LNCAP (cell line): ENCODE results near the gene DCBLD2.

ENCODE experiments used
- TF ChIP-seq, protein P1 (sequence below): fragments of 450-650 bp; IDR thresholded peaks from 2 replicates; pipeline ENCODE4 v1.5.1; 2017; ENCODE audit warnings: mild to moderate bottlenecking

DCBLD2 gene

DNA sequence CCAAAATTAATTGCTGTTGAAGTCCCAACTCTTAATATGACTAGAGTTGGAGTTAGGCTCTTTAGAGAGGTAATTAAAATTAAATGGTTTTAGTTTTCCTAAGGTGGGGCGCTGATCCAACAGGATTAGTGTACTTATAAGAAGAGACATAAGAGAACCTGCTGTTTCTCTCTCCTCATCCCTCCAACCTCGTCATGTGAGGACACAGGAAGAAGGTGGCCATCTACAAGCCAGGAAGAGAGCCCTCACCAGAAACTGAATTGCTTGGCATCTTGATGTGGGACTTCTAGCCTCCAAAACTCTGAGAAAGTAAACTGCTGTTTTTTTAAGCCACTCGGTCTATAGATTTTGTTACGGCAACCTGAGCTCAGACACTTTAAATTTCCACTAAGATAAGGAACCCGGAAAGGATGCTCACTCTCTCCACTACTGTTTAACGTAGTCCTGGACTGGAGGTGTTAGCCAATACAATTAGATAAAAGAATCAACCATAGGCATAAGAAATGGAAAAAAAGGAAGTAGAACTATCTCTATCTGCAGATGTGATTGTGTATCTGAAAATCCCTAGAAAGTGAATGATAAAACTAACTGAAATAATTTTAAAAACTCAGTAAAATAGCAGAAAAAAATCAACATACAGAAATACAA lies 26.8 kb downstream of the DCBLD2 start:
- TF ChIP-seq, protein P1, sequence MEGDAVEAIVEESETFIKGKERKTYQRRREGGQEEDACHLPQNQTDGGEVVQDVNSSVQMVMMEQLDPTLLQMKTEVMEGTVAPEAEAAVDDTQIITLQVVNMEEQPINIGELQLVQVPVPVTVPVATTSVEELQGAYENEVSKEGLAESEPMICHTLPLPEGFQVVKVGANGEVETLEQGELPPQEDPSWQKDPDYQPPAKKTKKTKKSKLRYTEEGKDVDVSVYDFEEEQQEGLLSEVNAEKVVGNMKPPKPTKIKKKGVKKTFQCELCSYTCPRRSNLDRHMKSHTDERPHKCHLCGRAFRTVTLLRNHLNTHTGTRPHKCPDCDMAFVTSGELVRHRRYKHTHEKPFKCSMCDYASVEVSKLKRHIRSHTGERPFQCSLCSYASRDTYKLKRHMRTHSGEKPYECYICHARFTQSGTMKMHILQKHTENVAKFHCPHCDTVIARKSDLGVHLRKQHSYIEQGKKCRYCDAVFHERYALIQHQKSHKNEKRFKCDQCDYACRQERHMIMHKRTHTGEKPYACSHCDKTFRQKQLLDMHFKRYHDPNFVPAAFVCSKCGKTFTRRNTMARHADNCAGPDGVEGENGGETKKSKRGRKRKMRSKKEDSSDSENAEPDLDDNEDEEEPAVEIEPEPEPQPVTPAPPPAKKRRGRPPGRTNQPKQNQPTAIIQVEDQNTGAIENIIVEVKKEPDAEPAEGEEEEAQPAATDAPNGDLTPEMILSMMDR, result no peak

DNA sequence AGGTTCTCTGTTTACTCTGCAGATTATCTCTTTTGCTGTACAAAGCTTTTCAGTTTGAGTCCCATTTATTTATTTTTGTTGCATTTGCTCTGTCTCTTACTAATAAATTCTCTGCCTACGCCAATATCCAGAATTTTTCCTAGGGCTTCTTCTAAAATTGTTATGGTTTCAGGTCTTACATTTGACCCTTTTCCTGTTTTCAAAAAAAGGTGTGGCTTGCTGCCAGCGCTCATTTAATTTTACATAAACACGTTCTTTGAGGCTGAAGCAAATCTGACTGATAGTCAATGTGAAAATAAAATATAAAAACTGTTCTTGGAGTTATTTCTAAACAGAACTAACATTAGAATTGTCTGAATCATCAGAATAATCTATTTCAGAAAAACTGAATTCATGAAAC lies 32.1 kb downstream of the DCBLD2 start:
- TF ChIP-seq, protein P1, result no peak

DNA sequence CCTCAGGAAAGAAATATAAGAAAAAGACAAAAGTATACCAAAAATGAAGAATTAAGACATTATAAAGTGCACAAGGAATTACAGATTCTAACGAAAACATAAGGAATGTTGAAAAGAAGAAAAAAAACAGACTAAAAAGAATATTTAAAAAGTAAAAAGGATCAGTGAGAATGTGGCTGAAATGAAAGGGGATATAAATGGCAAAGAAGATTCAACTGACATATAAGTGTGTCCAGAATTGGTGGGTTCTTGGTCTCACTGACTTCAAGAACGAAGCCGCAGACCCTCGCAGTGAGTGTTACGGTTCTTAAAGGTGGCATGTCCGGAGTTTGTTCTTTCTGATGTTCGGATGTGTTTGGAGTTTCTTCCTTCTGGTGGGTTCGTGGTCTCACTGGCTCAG lies 44.8 kb downstream of the DCBLD2 start:
- TF ChIP-seq, protein P1, result no peak

DNA sequence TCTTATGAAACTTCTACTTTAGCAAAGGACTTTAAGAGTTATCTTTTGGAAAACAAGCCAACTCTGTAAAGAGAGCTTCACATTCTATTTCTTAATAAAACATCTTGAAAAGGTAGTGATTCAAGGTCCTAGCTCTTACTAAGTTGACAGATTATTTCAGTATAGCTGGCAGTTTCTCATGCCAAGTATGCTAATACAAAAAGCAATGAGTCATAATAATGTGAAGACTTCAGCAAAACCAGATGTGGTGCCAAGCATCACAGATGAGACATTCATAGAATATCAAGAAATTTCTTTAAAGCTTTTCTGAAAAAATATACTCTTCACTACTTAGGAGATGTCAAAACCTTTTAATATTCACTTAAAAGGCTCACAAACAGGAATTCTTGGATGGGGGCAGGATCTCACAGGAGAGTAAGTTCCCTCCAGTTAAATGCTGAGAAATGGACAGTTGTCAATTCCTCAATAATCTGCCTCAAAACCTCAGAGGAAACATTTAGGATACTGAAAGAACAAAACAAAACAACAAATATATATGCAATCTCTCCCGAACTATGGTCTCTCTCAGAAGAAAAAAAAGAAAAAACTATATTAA lies 45.6 kb downstream of the DCBLD2 start:
- TF ChIP-seq, protein P1, result no peak

DNA sequence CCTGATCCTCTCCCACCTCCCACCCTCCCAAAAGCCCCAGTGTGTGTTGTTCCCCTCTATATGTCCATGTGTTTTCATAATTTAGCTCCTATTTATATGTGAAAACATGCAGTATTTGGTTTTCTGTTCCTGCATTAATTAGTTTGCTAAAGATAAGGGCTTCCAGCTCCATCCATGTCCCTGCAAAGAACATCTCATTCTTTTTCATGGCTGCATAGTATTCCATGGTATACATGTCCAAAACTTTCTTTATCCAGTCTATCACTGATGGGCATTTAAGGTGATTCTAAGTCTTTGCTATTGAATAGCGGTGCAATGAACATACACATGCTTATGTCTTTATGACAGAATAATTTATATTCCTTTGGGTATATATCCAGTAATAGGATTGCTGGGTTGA lies 53.4 kb downstream of the DCBLD2 start:
- TF ChIP-seq, protein P1, result no peak

DNA sequence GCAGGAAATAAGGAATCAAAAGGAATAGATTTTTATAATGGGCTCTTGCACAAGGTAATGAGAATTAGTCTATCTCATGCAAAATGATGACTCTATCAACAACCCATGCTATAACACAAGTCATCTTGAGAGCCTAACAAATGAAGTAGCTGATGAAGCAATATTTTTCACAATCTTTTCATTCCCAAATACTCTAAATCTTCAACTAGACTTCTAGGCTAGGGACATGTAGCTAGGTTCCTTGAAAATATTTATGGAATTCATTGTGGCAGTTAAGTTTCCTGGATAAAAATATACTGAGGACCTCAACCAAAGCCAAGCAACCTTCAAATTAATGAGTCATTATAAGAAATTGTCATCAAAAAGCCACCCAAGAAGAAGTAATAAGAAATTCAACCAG lies 55.4 kb downstream of the DCBLD2 start:
- TF ChIP-seq, protein P1, result no peak

DNA sequence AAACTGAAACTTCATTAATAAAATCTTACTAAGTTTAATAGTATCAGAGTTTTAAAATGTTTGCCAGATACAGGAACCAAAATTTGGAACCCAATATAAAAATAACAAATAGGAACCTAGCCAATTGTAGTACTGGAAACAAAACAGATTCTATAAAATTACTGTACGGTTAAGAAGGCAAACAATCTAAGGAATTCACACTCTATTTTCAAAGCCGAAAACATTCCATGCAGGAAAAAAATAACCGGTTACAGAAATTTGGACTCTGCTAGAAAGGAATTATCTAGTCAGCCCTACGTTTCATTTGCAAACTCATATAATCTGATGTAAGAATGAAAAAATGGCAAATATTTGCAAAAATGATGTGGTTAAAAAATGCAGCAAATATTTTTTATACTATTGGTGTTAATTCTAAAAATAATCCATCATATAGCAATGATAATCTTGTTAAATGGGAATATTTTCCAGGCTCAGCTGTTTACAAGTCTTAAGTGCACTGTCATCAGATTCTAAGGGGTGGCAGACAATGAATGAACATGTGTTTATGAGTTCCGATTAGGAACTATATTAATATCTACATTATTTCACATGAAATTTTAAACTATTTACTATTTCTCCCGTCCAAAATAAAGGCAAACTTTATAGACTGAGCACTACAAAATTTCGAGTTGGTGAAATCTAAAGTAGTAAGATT lies 58.1 kb downstream of the DCBLD2 start:
- TF ChIP-seq, protein P1, result no peak
